WTC11 (cell line): ENCODE measurements around the gene RHOBTB3.

Source experiments
- ELF4 ChIP-seq: sonication (generic); formaldehyde crosslinking; IDR thresholded peaks from 2 replicates; pipeline ENCODE4 v1.8.1; 2022; ENCODE audit warnings: low read depth, mild to moderate bottlenecking, moderate library complexity, missing genetic modification reagents
- ETV6 ChIP-seq: sonication (generic); formaldehyde crosslinking; IDR thresholded peaks from 2 replicates; pipeline ENCODE4 v1.8.1; 2022; ENCODE audit warnings: mild to moderate bottlenecking, missing genetic modification reagents
- FOXP4 ChIP-seq: sonication (generic); formaldehyde crosslinking; IDR thresholded peaks from 2 replicates; pipeline ENCODE4 v1.8.0; 2022; ENCODE audit warnings: mild to moderate bottlenecking, missing genetic modification reagents
- JUN ChIP-seq: sonication (generic); formaldehyde crosslinking; IDR thresholded peaks from 2 replicates; pipeline ENCODE4 v1.8.0; 2023; ENCODE audit warnings: mild to moderate bottlenecking, missing genetic modification reagents

GRCh38 chr5:95762652-95763041, 31.5 kb downstream of the RHOBTB3 start:
- TF ChIP-seq ETV6 (CRISPR knock-in tag) (no peak), FOXP4 (CRISPR knock-in tag) (no peak), JUN (CRISPR knock-in tag) (no peak), ELF4 (CRISPR knock-in tag) (no peak)
